GM23338 (cell line): Measurements from ENCODE around the gene TMEM132D. TPM values are rescaled to one million over a fixed set of nuclear protein-coding genes. Genes with fewer than 3 reads are reported as not detected.

Experiments used
- ATAC-seq: fragments of 200-7000 bp; cut with Tn5 transposase; 3 replicates; pipeline ENCODE4 v1.9.1; 2020
- DNase-seq: peaks from one replicate; pipeline ENCODE4 v3.0.0-alpha.2; 2015; ENCODE audit warnings: low spot score
- H2AFZ ChIP-seq: fragments of 200-600 bp; sonication (generic); 2 replicates; pipeline ENCODE4 v1.8.0; 2016; ENCODE audit warnings: antibody characterized with exemption, mild to moderate bottlenecking, moderate library complexity
- H3F3A ChIP-seq: fragments of 200-600 bp; sonication (generic); replicated peaks from 2 replicates; pipeline ENCODE4 v1.8.0; 2017; ENCODE audit warnings: antibody characterized with exemption, mixed run types, low read depth
- H3K27ac ChIP-seq: fragments of 200-600 bp; sonication (generic); 2 replicates; pipeline ENCODE4 v1.6.1; 2016; ENCODE audit warnings: low read depth
- H3K27me3 ChIP-seq: fragments of 200-600 bp; sonication (generic); 2 replicates; pipeline ENCODE4 v1.8.0; 2016; ENCODE audit warnings: mild to moderate bottlenecking, mixed run types, moderate library complexity; ENCODE audit not compliant: insufficient read depth
- H3K36me3 ChIP-seq: fragments of 200-600 bp; sonication (generic); 2 replicates; pipeline ENCODE4 v1.8.0; 2016; ENCODE audit warnings: mild to moderate bottlenecking; ENCODE audit not compliant: insufficient read depth
- H3K4me1 ChIP-seq: fragments of 200-600 bp; sonication (generic); 2 replicates; pipeline ENCODE4 v1.8.0; 2016; ENCODE audit warnings: mild to moderate bottlenecking, moderate library complexity; ENCODE audit not compliant: insufficient read depth
- H3K4me2 ChIP-seq: fragments of 200-600 bp; sonication (generic); 2 replicates; pipeline ENCODE4 v1.7.1; 2017; ENCODE audit warnings: mixed run types
- H3K4me3 ChIP-seq: fragments of 200-600 bp; sonication (generic); 2 replicates; pipeline ENCODE4 v1.6.1; 2016; ENCODE audit warnings: mixed run types
- H3K79me2 ChIP-seq: fragments of 200-600 bp; sonication (generic); replicated peaks from 2 replicates; pipeline ENCODE4 v1.8.0; 2017; ENCODE audit warnings: mild to moderate bottlenecking; ENCODE audit not compliant: insufficient read depth
- H3K9me2 ChIP-seq: fragments of 200-600 bp; sonication (generic); 2 replicates; pipeline ENCODE4 v1.8.0; 2017; ENCODE audit not compliant: insufficient read depth
- H4K20me1 ChIP-seq: fragments of 200-600 bp; sonication (generic); replicated peaks from 2 replicates; pipeline ENCODE4 v1.8.0; 2017; ENCODE audit warnings: mild to moderate bottlenecking; ENCODE audit not compliant: insufficient read depth
- H3K27ac Mint-ChIP-seq: 2 replicates; pipeline ENCODE4 v1.8.0; 2020; ENCODE audit warnings: inconsistent platforms, mild to moderate bottlenecking, moderate library complexity, mixed read lengths
- H3K27me3 Mint-ChIP-seq: 3 replicates; pipeline ENCODE4 v1.8.0; 2022; ENCODE audit warnings: low read depth, mild to moderate bottlenecking, moderate library complexity, mixed read lengths, inconsistent platforms; ENCODE audit not compliant: insufficient read depth, poor library complexity
- H3K36me3 Mint-ChIP-seq: 3 replicates; pipeline ENCODE4 v1.8.0; 2021; ENCODE audit warnings: low read depth, mild to moderate bottlenecking, inconsistent platforms, moderate library complexity, mixed read lengths
- H3K4me1 Mint-ChIP-seq: 3 replicates; pipeline ENCODE4 v1.8.0; 2020; ENCODE audit warnings: mild to moderate bottlenecking, inconsistent platforms, mixed read lengths
- H3K4me3 Mint-ChIP-seq: 3 replicates; pipeline ENCODE4 v1.8.0; 2021; ENCODE audit warnings: moderate library complexity, mild to moderate bottlenecking, inconsistent platforms, mixed read lengths
- H3K9me3 Mint-ChIP-seq: 3 replicates; pipeline ENCODE4 v1.8.0; 2020; ENCODE audit warnings: moderate library complexity, mild to moderate bottlenecking, inconsistent platforms, mixed read lengths
- CREB1 ChIP-seq: fragments of 250-450 bp; sonication (Bioruptor Pico); IDR thresholded peaks from 2 replicates; pipeline ENCODE4 v1.5.0; 2020; ENCODE audit warnings: low read depth, mild to moderate bottlenecking, moderate library complexity
- EZH2 ChIP-seq: fragments of 200-600 bp; sonication (generic); IDR thresholded peaks from one replicate; pipeline ENCODE4 v1.8.0; 2017; ENCODE audit warnings: antibody characterized with exemption, mild to moderate bottlenecking, low read depth; ENCODE audit not compliant: unreplicated experiment
- EZH2phosphoT487 ChIP-seq: fragments of 200-600 bp; sonication (generic); IDR thresholded peaks from one replicate; pipeline ENCODE4 v1.8.1; 2018; ENCODE audit warnings: antibody characterized with exemption; ENCODE audit not compliant: unreplicated experiment
- JUNB ChIP-seq: IDR thresholded peaks from one replicate; pipeline ENCODE4 v1.6.1; 2016; ENCODE audit warnings: antibody characterized with exemption; ENCODE audit not compliant: unreplicated experiment
- NANOG ChIP-seq: IDR thresholded peaks from 2 replicates; pipeline ENCODE4 v1.6.1; 2016; ENCODE audit warnings: antibody characterized with exemption, borderline replicate concordance
- POLR2AphosphoS5 ChIP-seq: IDR thresholded peaks from 2 replicates; pipeline ENCODE4 v1.6.1; 2016; ENCODE audit warnings: antibody characterized with exemption, low read depth
- STAT1 ChIP-seq: IDR thresholded peaks from one replicate; pipeline ENCODE4 v1.6.1; 2016; ENCODE audit warnings: antibody characterized with exemption; ENCODE audit not compliant: unreplicated experiment
- ZNF114 ChIP-seq: fragments of 250-450 bp; sonication (Bioruptor Pico); IDR thresholded peaks from 2 replicates; pipeline ENCODE4 v1.5.0; 2020; ENCODE audit warnings: mild to moderate bottlenecking, moderate library complexity
- ZNF331 ChIP-seq: fragments of 250-450 bp; sonication (Bioruptor Pico); IDR thresholded peaks from 2 replicates; pipeline ENCODE4 v1.5.0; 2020; ENCODE audit warnings: low read depth, mild to moderate bottlenecking, moderate library complexity
- polyA plus RNA-seq: library from polyadenylated mRNA; unstranded; fragments of >200 nt; fragmentation: Nextera tagmentation; extraction: Ambion mirVana; gene quantifications from 2 replicates; pipeline ENCODE4 v1.2.1, GENCODE V29; 2016
- total RNA-seq: library from RNA; depleted of rRNA; stranded (reverse); fragments of >200 nt; shearing (Covaris generic); gene quantifications from 2 replicates; pipeline ENCODE4 v1.2.3, GENCODE V29; 2014
- TF ChIP-seq, protein P1 (sequence below): fragments of 250-450 bp; sonication (Bioruptor Pico); IDR thresholded peaks from 2 replicates; pipeline ENCODE4 v1.5.0; 2020; ENCODE audit warnings: mild to moderate bottlenecking, moderate library complexity
- TF ChIP-seq, protein P2 (sequence below), 2 experiments: fragments of 200-600 bp in 1 of 2; sonication (generic) in 1 of 2; conservative IDR thresholded peaks; 2 replicates each; pipeline versions ENCODE4 v1.5.1 to v1.6.1; 2016 to 2017; ENCODE audit warnings: antibody characterized with exemption in 2 of 2, low read depth in 2 of 2, mild to moderate bottlenecking in 2 of 2, moderate library complexity in 1 of 2
- TF ChIP-seq, protein P3 (sequence below): IDR thresholded peaks from 2 replicates; pipeline ENCODE4 v1.6.1; 2016; ENCODE audit warnings: antibody characterized with exemption
- TF ChIP-seq, protein P4 (sequence below): IDR thresholded peaks from one replicate; pipeline ENCODE4 v1.6.1; 2018; ENCODE audit warnings: antibody characterized with exemption; ENCODE audit not compliant: unreplicated experiment

Gene TMEM132D
- total and polyA plus RNA-seq, 2 experiments from 2014 or later, result 0.44 to 5.3 TPM

DNA sequence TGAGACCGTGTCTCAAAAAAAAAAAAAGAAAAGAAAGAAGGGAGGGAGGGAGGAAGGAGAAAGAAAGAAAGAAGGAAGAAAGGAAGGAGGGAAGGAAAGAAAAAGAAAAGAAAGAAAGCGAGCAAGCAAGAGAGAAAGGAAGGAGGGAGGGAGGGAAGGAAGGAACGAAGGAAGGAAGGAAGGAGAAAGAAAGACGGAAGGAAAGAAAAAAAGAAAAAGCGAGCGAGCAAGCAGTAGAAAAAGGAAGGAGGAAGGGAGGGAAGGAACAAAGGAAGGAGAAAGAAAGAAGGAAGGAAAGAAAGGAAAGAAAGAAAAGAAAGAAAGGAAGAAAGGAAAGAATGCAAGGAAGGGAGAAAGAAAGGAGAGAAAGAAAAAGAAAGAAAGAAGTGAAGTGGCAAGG is 546.6 kb downstream of the TMEM132D start:
- Histone ChIP-seq H3K27me3 (no peaks in the 10 kb centered on the region), H3K9me2 (no peaks in the 10 kb centered on the region), H4K20me1 (no peaks in the 10 kb centered on the region), H3K27ac (no peak overlapping the region), H3K4me1 (no peaks in the 10 kb centered on the region), H3K4me2 (no peak overlapping the region), H3K79me2 (no peaks in the 10 kb centered on the region), H3F3A (no peaks in the 10 kb centered on the region), H3K36me3 (no peaks in the 10 kb centered on the region; the same call in 1 of the 2 replicates), H2AFZ (no peak overlapping the region), H3K4me3 (no peak overlapping the region)
- H3K27ac Mint-ChIP-seq, result no peak overlapping the region
- TF ChIP-seq EZH2, result no peak
- no peak for TF ChIP-seq JUNB
- TF ChIP-seq CREB1 (CRISPR knock-in tag), result no peak
- TF ChIP-seq, protein P1, sequence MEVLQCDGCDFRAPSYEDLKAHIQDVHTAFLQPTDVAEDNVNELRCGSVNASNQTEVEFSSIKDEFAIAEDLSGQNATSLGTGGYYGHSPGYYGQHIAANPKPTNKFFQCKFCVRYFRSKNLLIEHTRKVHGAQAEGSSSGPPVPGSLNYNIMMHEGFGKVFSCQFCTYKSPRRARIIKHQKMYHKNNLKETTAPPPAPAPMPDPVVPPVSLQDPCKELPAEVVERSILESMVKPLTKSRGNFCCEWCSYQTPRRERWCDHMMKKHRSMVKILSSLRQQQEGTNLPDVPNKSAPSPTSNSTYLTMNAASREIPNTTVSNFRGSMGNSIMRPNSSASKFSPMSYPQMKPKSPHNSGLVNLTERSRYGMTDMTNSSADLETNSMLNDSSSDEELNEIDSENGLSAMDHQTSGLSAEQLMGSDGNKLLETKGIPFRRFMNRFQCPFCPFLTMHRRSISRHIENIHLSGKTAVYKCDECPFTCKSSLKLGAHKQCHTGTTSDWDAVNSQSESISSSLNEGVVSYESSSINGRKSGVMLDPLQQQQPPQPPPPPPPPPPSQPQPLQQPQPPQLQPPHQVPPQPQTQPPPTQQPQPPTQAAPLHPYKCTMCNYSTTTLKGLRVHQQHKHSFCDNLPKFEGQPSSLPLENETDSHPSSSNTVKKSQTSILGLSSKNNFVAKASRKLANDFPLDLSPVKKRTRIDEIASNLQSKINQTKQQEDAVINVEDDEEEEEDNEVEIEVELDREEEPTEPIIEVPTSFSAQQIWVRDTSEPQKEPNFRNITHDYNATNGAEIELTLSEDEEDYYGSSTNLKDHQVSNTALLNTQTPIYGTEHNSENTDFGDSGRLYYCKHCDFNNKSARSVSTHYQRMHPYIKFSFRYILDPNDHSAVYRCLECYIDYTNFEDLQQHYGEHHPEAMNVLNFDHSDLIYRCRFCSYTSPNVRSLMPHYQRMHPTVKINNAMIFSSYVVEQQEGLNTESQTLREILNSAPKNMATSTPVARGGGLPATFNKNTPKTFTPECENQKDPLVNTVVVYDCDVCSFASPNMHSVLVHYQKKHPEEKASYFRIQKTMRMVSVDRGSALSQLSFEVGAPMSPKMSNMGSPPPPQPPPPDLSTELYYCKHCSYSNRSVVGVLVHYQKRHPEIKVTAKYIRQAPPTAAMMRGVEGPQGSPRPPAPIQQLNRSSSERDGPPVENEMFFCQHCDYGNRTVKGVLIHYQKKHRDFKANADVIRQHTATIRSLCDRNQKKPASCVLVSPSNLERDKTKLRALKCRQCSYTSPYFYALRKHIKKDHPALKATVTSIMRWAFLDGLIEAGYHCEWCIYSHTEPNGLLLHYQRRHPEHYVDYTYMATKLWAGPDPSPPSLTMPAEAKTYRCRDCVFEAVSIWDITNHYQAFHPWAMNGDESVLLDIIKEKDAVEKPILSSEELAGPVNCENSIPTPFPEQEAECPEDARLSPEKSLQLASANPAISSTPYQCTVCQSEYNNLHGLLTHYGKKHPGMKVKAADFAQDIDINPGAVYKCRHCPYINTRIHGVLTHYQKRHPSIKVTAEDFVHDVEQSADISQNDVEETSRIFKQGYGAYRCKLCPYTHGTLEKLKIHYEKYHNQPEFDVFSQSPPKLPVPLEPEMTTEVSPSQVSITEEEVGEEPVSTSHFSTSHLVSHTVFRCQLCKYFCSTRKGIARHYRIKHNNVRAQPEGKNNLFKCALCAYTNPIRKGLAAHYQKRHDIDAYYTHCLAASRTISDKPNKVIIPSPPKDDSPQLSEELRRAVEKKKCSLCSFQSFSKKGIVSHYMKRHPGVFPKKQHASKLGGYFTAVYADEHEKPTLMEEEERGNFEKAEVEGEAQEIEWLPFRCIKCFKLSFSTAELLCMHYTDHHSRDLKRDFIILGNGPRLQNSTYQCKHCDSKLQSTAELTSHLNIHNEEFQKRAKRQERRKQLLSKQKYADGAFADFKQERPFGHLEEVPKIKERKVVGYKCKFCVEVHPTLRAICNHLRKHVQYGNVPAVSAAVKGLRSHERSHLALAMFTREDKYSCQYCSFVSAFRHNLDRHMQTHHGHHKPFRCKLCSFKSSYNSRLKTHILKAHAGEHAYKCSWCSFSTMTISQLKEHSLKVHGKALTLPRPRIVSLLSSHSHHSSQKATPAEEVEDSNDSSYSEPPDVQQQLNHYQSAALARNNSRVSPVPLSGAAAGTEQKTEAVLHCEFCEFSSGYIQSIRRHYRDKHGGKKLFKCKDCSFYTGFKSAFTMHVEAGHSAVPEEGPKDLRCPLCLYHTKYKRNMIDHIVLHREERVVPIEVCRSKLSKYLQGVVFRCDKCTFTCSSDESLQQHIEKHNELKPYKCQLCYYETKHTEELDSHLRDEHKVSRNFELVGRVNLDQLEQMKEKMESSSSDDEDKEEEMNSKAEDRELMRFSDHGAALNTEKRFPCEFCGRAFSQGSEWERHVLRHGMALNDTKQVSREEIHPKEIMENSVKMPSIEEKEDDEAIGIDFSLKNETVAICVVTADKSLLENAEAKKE (CRISPR knock-in tag), result no peak
- TF ChIP-seq, protein P2, sequence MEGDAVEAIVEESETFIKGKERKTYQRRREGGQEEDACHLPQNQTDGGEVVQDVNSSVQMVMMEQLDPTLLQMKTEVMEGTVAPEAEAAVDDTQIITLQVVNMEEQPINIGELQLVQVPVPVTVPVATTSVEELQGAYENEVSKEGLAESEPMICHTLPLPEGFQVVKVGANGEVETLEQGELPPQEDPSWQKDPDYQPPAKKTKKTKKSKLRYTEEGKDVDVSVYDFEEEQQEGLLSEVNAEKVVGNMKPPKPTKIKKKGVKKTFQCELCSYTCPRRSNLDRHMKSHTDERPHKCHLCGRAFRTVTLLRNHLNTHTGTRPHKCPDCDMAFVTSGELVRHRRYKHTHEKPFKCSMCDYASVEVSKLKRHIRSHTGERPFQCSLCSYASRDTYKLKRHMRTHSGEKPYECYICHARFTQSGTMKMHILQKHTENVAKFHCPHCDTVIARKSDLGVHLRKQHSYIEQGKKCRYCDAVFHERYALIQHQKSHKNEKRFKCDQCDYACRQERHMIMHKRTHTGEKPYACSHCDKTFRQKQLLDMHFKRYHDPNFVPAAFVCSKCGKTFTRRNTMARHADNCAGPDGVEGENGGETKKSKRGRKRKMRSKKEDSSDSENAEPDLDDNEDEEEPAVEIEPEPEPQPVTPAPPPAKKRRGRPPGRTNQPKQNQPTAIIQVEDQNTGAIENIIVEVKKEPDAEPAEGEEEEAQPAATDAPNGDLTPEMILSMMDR (conservative IDR thresholded peaks at IDR 0.05; ENCODE audit: low read depth in 2 of 2), result no peak
- no peak for TF ChIP-seq NANOG
- no peak for TF ChIP-seq ZNF331 (CRISPR knock-in tag)
- no peak for TF ChIP-seq STAT1
- no peak for TF ChIP-seq ZNF114 (CRISPR knock-in tag)
- no peak for TF ChIP-seq POLR2AphosphoS5
- TF ChIP-seq EZH2phosphoT487, result no peak
- TF ChIP-seq, protein P3, sequence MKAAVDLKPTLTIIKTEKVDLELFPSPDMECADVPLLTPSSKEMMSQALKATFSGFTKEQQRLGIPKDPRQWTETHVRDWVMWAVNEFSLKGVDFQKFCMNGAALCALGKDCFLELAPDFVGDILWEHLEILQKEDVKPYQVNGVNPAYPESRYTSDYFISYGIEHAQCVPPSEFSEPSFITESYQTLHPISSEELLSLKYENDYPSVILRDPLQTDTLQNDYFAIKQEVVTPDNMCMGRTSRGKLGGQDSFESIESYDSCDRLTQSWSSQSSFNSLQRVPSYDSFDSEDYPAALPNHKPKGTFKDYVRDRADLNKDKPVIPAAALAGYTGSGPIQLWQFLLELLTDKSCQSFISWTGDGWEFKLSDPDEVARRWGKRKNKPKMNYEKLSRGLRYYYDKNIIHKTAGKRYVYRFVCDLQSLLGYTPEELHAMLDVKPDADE, result no peak
- TF ChIP-seq, protein P4, sequence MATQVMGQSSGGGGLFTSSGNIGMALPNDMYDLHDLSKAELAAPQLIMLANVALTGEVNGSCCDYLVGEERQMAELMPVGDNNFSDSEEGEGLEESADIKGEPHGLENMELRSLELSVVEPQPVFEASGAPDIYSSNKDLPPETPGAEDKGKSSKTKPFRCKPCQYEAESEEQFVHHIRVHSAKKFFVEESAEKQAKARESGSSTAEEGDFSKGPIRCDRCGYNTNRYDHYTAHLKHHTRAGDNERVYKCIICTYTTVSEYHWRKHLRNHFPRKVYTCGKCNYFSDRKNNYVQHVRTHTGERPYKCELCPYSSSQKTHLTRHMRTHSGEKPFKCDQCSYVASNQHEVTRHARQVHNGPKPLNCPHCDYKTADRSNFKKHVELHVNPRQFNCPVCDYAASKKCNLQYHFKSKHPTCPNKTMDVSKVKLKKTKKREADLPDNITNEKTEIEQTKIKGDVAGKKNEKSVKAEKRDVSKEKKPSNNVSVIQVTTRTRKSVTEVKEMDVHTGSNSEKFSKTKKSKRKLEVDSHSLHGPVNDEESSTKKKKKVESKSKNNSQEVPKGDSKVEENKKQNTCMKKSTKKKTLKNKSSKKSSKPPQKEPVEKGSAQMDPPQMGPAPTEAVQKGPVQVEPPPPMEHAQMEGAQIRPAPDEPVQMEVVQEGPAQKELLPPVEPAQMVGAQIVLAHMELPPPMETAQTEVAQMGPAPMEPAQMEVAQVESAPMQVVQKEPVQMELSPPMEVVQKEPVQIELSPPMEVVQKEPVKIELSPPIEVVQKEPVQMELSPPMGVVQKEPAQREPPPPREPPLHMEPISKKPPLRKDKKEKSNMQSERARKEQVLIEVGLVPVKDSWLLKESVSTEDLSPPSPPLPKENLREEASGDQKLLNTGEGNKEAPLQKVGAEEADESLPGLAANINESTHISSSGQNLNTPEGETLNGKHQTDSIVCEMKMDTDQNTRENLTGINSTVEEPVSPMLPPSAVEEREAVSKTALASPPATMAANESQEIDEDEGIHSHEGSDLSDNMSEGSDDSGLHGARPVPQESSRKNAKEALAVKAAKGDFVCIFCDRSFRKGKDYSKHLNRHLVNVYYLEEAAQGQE, result no peak
- H3K4me1 Mint-ChIP-seq, result no peaks in the 10 kb centered on the region
- no peak for ATAC-seq
- H3K9me3 Mint-ChIP-seq, result peaks cover 95% of the 10 kb centered on the region
- H3K27me3 Mint-ChIP-seq, result peaks cover 3% of the 10 kb centered on the region
- no peak for DNase-seq
- peaks cover 40% of the 10 kb centered on the region for H3K36me3 Mint-ChIP-seq
- no peak overlapping the region for H3K4me3 Mint-ChIP-seq
